ENCODE results near the gene MOB3B.
A peak's percentile ranks its signal among the peaks of the same experiment; 100 is the strongest.

Gene MOB3B

GRCh38 chr9:27278374-27278773 lies 251.2 kb downstream of the MOB3B start:
- H3K79me2 ChIP-seq (ENCODE audit: insufficient read depth, low read length) = no peaks in the 10 kb centered on the region
- TF ChIP-seq EZH2 (IDR thresholded peaks at IDR 0.05; ENCODE audit: borderline replicate concordance, low read length) (no peak), CTCF (IDR thresholded peaks at IDR 0.05; ENCODE audit: low read length) (no peak)
- no peak overlapping the region for H3K27ac ChIP-seq (ENCODE audit: low read depth, low read length, poor library complexity, severe bottlenecking)
- H3K4me1 ChIP-seq (ENCODE audit: insufficient read depth, low read length, severe bottlenecking) = peaks cover 3% of the 10 kb centered on the region
- H3K36me3 ChIP-seq (ENCODE audit: insufficient read depth, low read length) = no peaks in the 10 kb centered on the region
- no peak overlapping the region for H2AFZ ChIP-seq (ENCODE audit: low read length)
- no peak overlapping the region for H3K9ac ChIP-seq (ENCODE audit: low read length)
- H3K4me3 ChIP-seq (ENCODE audit: low read depth, low read length, poor library complexity, severe bottlenecking) = no peak overlapping the region
- no peaks in the 10 kb centered on the region for H3K9me2 ChIP-seq (ENCODE audit: low read depth, low read length)
- no peaks in the 10 kb centered on the region for H3K9me3 ChIP-seq (ENCODE audit: low read length)
- no peak overlapping the region for H3K4me2 ChIP-seq (ENCODE audit: low read length)
- no peaks in the 10 kb centered on the region; the same call in 1 of the 2 replicates for H3K27me3 ChIP-seq (ENCODE audit: insufficient read depth, low read length)
- no peaks in the 10 kb centered on the region for H4K20me1 ChIP-seq (ENCODE audit: insufficient read depth, low read length)
- H3F3A ChIP-seq (ENCODE audit: insufficient read depth, low read length) = no peaks in the 10 kb centered on the region

DNA sequence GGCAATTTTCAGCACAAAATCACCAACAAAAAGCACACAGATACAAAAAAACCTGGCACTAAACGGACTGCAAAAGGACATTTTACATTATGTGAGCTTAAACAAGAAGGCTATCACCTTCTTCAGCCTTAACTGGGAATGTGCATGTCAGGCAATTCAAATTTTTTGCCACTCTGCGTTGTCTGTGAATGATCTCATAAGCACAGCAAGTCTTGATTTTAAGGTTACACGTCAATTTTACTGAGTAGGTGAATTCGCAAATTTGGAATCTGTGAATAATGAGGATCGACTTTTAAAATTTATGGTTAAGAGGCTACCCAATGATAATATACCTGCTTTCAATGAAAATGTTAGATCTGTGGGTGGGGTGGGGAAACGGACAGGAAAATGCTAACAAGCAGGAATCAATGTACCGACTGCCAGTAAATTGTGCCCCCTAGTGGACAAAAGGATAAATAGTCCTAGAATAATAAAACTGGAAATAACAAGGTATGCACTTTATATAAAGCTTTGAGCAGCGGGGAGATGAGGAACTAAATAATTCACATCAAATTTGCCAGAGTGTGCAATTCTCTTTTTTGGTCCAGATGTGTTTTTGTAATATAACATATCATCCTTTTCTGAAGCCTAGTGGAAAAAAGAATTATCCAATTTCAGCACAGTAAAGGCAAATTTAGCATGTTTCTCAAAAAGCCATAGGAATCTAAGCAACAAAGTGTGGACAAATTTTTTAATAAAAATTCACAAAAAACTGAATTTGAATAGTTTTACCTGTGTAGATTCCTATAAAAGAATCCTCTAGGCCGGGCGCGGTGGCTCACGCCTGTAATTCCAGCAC lies 253.2 kb downstream of the MOB3B start:
- H3K79me2 ChIP-seq (ENCODE audit: insufficient read depth, low read length) = no peaks in the 10 kb centered on the region
- H3K27ac ChIP-seq (ENCODE audit: low read depth, low read length, poor library complexity, severe bottlenecking) = no peak overlapping the region
- peaks cover 12% of the 10 kb centered on the region for H3K4me1 ChIP-seq (ENCODE audit: insufficient read depth, low read length, severe bottlenecking)
- H3K9me3 ChIP-seq (ENCODE audit: low read length) = no peaks in the 10 kb centered on the region
- no peaks in the 10 kb centered on the region for H3F3A ChIP-seq (ENCODE audit: insufficient read depth, low read length)
- H3K4me2 ChIP-seq (ENCODE audit: low read length) = peak overlapping the region; percentile 10; the same call in 1 of the 2 replicates
- H2AFZ ChIP-seq (ENCODE audit: low read length) = no peak overlapping the region
- H3K36me3 ChIP-seq (ENCODE audit: insufficient read depth, low read length) = no peaks in the 10 kb centered on the region
- H3K4me3 ChIP-seq (ENCODE audit: low read depth, low read length, poor library complexity, severe bottlenecking) = no peak overlapping the region
- no peaks in the 10 kb centered on the region for H3K27me3 ChIP-seq (ENCODE audit: insufficient read depth, low read length)
- H3K9ac ChIP-seq (ENCODE audit: low read length) = no peak overlapping the region
- TF ChIP-seq CTCF (IDR thresholded peaks at IDR 0.05; ENCODE audit: low read length) (peak; percentile 84), EZH2 (IDR thresholded peaks at IDR 0.05; ENCODE audit: borderline replicate concordance, low read length) (no peak)
- H4K20me1 ChIP-seq (ENCODE audit: insufficient read depth, low read length) = no peaks in the 10 kb centered on the region
- H3K9me2 ChIP-seq (ENCODE audit: low read depth, low read length) = no peaks in the 10 kb centered on the region
